ENCODE results near the gene UNC5A.

UNC5A gene

DNA sequence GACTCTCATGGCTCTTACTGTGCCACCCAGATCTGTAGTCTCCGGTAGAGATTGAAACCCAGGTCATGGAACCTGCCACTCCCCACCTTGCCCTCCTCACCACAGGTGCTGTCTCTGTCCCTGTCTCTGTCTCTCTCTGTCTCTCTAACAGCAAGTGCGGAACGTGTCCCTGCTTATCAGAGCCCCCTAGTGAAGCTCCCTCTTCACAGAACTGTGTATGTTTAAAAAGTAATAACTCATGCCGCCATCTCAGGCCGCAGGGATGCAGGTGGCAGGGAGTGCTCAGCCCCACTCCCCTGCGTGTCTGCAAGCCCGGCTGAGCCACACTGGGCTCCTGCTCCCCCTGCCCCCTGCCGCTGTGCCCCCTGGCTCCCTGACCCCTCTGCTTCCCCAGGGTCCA lies 43.8 kb downstream of the UNC5A start:
- Histone ChIP-seq H3K27me3 (ENCODE audit: control insufficient read depth, insufficient read depth, low read length) (no peaks in the 10 kb centered on the region), H3K27ac (ENCODE audit: low read length) (no peak overlapping the region), H3K4me3 (ENCODE audit: low read length) (no peak overlapping the region), H3K36me3 (ENCODE audit: control insufficient read depth, insufficient read depth, low read length) (no peaks in the 10 kb centered on the region), H3K4me1 (ENCODE audit: control insufficient read depth, insufficient read depth, low read length) (no peaks in the 10 kb centered on the region), H3K9me3 (ENCODE audit: control insufficient read depth, insufficient read depth, low read length) (no peaks in the 10 kb centered on the region)
- no CpG with 5 or more reads among the region's 8 CpGs for WGBS (ENCODE audit: insufficient coverage, insufficient read length)
- DNase-seq (ENCODE audit: low read depth, low spot score): no peak

DNA sequence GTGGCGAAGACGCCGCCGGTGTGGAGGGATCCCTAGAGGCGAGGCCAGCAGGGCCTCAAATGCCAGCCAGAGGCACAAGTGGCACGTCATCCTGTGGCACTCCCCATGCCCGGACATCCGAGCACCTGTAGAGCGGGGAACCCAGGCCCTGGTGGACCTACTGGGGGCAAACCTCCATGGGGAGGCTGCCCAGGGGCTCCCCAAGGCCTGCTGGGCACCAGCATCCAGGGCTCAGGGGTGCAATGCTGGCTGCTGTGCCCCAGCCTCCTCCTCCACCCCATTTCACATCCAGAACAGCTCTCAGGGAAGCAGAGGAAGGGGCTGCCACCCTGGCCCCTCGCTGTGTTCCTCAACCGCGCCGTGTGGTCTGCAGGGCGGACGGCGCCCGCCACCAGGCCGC lies 45.2 kb downstream of the UNC5A start:
- Histone ChIP-seq H3K27me3 (ENCODE audit: control insufficient read depth, insufficient read depth, low read length) (no peaks in the 10 kb centered on the region), H3K4me3 (ENCODE audit: low read length) (no peak overlapping the region), H3K4me1 (ENCODE audit: control insufficient read depth, insufficient read depth, low read length) (no peaks in the 10 kb centered on the region), H3K9me3 (ENCODE audit: control insufficient read depth, insufficient read depth, low read length) (no peaks in the 10 kb centered on the region), H3K36me3 (ENCODE audit: control insufficient read depth, insufficient read depth, low read length) (no peaks in the 10 kb centered on the region), H3K27ac (ENCODE audit: low read length) (no peak overlapping the region)
- WGBS (ENCODE audit: insufficient coverage, insufficient read length): no CpG with 5 or more reads among the region's 18 CpGs
- DNase-seq (ENCODE audit: low read depth, low spot score): no peak

DNA sequence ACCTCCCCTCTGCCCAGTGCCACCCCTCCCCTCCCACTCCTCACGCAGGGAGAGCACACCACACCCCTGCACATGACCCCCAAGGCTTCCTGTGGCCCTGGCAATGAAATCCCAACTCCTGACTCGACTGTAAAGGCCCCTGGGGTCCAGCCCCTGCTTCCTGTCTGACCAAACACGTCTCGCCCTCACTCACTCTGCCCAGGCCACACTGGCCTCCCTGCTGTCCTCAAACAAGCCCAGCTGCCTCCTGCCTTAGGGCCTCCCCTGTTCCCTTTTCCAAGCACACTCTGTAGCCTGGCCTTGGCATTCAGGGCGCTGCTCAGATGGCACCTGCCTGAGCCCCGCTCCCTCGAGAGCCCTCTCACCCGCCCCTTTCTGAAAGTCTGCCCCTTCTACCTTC lies 46.4 kb downstream of the UNC5A start:
- no peak for DNase-seq (ENCODE audit: low read depth, low spot score)
- WGBS (ENCODE audit: insufficient coverage, insufficient read length): no CpG with 5 or more reads among the region's 8 CpGs
- no peaks in the 10 kb centered on the region for H3K27me3 ChIP-seq (ENCODE audit: control insufficient read depth, insufficient read depth, low read length)
- H3K4me1 ChIP-seq (ENCODE audit: control insufficient read depth, insufficient read depth, low read length): no peaks in the 10 kb centered on the region
- H3K9me3 ChIP-seq (ENCODE audit: control insufficient read depth, insufficient read depth, low read length): no peaks in the 10 kb centered on the region
- H3K36me3 ChIP-seq (ENCODE audit: control insufficient read depth, insufficient read depth, low read length): no peaks in the 10 kb centered on the region
- H3K4me3 ChIP-seq (ENCODE audit: low read length): no peak overlapping the region
- H3K27ac ChIP-seq (ENCODE audit: low read length): no peak overlapping the region

DNA sequence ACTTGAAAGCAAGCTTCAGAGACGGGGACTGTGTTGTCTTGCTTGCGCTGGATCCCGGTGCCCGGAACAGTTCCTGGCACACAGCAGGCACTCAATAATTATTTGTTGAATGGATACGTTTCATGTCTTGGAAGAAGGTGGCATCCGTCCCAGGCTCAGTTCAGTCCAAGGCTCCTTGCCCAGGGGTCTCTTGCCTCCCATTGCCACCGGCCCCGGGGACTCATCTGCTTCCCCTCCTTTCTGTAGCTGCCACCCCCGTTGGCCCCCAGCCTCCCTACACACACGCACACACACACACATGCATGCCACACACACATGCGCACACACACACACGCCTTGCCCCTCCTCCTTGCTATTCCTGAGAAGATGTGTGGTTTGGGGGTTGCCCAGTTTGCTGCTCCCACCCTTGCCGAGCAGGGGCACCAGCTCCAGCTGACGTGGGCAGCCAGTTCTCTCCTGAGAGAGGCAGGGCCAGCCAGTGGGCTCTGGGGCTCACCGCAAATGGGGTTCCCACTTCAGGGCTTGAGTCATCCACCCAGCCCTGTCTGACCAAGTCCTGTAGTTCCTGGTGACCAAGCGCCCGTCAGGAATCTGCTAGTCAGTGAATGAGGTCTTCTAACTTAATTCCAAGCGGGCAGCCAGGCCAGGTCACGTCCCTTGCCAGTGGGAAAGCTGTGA lies 47.0 kb downstream of the UNC5A start:
- Histone ChIP-seq H3K36me3 (ENCODE audit: control insufficient read depth, insufficient read depth, low read length) (no peaks in the 10 kb centered on the region), H3K27me3 (ENCODE audit: control insufficient read depth, insufficient read depth, low read length) (no peaks in the 10 kb centered on the region), H3K9me3 (ENCODE audit: control insufficient read depth, insufficient read depth, low read length) (no peaks in the 10 kb centered on the region), H3K4me1 (ENCODE audit: control insufficient read depth, insufficient read depth, low read length) (peaks cover under 1% of the 10 kb centered on the region), H3K27ac (ENCODE audit: low read length) (no peak overlapping the region), H3K4me3 (ENCODE audit: low read length) (no peak overlapping the region)
- no CpG with 5 or more reads among the region's 19 CpGs for WGBS (ENCODE audit: insufficient coverage, insufficient read length)
- DNase-seq (ENCODE audit: low read depth, low spot score): no peak

DNA sequence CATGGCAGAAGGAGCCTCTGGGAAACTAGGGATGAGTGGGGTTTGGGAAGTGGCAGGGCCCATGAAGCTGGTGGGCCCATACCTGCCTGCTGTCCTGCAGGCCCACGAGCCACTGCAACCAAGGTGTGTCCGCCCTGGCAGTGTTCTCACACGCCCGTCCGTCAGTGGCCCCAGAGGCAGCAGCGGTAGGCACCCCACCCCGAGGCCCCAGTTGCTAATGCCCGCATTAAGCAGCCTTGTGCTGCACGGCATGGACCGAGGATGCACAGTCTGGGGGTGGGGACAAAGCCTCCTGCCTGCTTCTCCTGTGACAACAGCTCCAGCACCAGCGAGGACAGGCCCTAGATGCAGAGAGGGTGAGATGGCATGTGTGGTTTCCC lies 47.5 kb downstream of the UNC5A start:
- WGBS (ENCODE audit: insufficient coverage, insufficient read length): no CpG with 5 or more reads among the region's 11 CpGs
- Histone ChIP-seq H3K9me3 (ENCODE audit: control insufficient read depth, insufficient read depth, low read length) (no peaks in the 10 kb centered on the region), H3K27me3 (ENCODE audit: control insufficient read depth, insufficient read depth, low read length) (no peaks in the 10 kb centered on the region)

DNA sequence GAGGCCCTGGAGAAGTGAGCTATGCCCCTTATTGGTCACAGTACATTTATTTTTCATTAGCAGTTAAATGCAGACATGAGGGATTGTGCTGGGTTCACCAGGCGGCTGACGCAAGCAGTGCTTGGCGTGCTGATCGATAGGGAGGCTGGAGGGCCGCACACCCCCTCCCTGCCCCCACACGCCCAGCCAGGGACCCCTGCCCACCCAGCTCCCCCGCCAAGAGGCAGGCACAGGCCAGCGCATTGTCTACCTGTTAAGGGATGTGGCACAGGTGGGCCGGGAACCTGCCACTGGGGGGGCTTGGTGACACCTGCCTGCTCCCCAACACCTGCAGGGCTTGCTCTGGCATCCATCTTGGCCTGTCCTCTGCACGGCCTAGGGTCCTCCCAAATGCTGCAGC lies 49.6 kb downstream of the UNC5A start:
- Histone ChIP-seq H3K27me3 (ENCODE audit: control insufficient read depth, insufficient read depth, low read length) (no peaks in the 10 kb centered on the region), H3K27ac (ENCODE audit: low read length) (no peak overlapping the region), H3K36me3 (ENCODE audit: control insufficient read depth, insufficient read depth, low read length) (no peaks in the 10 kb centered on the region), H3K9me3 (ENCODE audit: control insufficient read depth, insufficient read depth, low read length) (no peaks in the 10 kb centered on the region), H3K4me1 (ENCODE audit: control insufficient read depth, insufficient read depth, low read length) (peaks cover 14% of the 10 kb centered on the region), H3K4me3 (ENCODE audit: low read length) (no peak overlapping the region)
- WGBS (ENCODE audit: insufficient coverage, insufficient read length): no CpG with 5 or more reads among the region's 10 CpGs
- no peak for DNase-seq (ENCODE audit: low read depth, low spot score)

More for the DNA sequence above, 47.5 kb downstream of the UNC5A start:
- peaks cover 4% of the 10 kb centered on the region for H3K4me1 ChIP-seq (ENCODE audit: control insufficient read depth, insufficient read depth, low read length)
- H3K4me3 ChIP-seq (ENCODE audit: low read length): no peak overlapping the region
- no peak for DNase-seq (ENCODE audit: low read depth, low spot score)
- no peaks in the 10 kb centered on the region for H3K36me3 ChIP-seq (ENCODE audit: control insufficient read depth, insufficient read depth, low read length)
- no peak overlapping the region for H3K27ac ChIP-seq (ENCODE audit: low read length)

DNA sequence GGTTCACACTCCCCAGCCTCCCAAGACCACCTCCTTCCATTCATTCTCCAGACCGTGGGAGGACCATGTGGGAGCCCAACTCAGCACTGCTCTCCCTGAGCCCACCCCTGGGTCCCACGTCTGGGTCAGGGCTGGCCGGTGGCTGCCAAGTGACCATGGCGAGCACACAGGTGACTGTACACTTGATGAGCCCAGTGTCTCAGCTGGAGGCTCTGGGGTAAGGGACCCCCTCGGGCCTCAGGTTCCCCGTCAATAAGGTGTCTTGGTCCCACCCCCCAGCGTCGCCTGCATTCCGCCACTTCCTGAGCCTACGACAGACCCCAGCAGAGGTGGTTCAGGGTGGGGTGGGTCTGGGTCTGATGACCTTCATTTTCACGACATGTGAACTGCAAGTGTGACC lies 50.0 kb downstream of the UNC5A start:
- Histone ChIP-seq H3K4me1 (ENCODE audit: control insufficient read depth, insufficient read depth, low read length) (peaks cover 14% of the 10 kb centered on the region), H3K4me3 (ENCODE audit: low read length) (no peak overlapping the region), H3K27ac (ENCODE audit: low read length) (no peak overlapping the region), H3K9me3 (ENCODE audit: control insufficient read depth, insufficient read depth, low read length) (no peaks in the 10 kb centered on the region), H3K36me3 (ENCODE audit: control insufficient read depth, insufficient read depth, low read length) (no peaks in the 10 kb centered on the region), H3K27me3 (ENCODE audit: control insufficient read depth, insufficient read depth, low read length) (no peaks in the 10 kb centered on the region)
- WGBS (ENCODE audit: insufficient coverage, insufficient read length): no CpG with 5 or more reads among the region's 11 CpGs
- DNase-seq (ENCODE audit: low read depth, low spot score): no peak

DNA sequence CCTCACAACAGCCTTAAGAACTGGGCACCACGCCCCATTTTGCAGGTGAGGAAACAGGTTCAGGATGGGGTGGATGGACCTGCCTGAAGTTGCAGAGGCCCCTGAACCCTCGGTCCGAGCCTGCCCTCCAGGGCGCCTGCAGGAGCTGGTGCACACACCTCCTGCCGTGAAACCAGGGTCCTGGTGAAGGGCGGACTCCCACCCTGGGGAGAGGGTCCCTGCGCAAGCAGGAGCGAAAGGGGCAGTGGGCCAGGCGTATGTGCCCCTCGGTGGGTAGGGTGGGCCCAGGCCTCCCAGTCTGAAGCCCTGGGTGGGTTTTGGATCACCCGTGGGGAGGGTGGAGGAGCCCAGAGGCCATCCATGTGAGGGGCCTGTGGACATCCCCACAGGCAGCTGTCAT lies 50.9 kb downstream of the UNC5A start:
- H3K27me3 ChIP-seq (ENCODE audit: control insufficient read depth, insufficient read depth, low read length): no peaks in the 10 kb centered on the region
- no CpG with 5 or more reads among the region's 11 CpGs for WGBS (ENCODE audit: insufficient coverage, insufficient read length)
- H3K4me1 ChIP-seq (ENCODE audit: control insufficient read depth, insufficient read depth, low read length): peaks cover 14% of the 10 kb centered on the region
- no peaks in the 10 kb centered on the region for H3K9me3 ChIP-seq (ENCODE audit: control insufficient read depth, insufficient read depth, low read length)
- no peak for DNase-seq (ENCODE audit: low read depth, low spot score)
- no peak overlapping the region for H3K27ac ChIP-seq (ENCODE audit: low read length)
- H3K36me3 ChIP-seq (ENCODE audit: control insufficient read depth, insufficient read depth, low read length): no peaks in the 10 kb centered on the region
- H3K4me3 ChIP-seq (ENCODE audit: low read length): no peak overlapping the region

DNA sequence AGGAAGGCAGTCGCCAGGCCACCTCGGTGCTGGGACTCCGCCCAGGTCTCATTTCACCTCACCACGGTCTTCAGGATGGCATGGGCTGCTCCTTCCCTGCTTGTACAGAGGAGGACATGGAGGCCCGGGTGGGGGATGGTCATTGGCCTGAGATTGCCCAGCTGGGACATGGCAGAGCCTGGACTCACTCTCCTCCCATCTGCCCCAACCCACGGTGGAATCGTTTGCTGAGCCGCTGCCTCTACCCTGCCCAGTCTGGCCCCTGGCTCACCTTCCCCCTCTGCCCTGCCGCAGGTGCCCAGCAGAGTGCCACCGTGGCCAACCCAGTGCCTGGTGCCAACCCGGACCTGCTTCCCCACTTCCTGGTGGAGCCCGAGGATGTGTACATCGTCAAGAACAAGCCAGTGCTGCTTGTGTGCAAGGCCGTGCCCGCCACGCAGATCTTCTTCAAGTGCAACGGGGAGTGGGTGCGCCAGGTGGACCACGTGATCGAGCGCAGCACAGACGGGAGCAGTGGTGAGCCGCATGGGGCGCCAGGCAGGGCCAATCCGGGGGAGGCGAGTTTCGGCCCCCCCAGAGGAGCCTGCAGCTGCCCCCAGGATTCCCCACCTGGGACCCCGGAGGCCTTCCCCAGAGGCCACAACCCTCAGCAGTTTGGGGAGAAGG lies 52.1 kb downstream of the UNC5A start:
- H3K9me3 ChIP-seq (ENCODE audit: control insufficient read depth, insufficient read depth, low read length): no peaks in the 10 kb centered on the region
- no peaks in the 10 kb centered on the region for H3K36me3 ChIP-seq (ENCODE audit: control insufficient read depth, insufficient read depth, low read length)
- no peaks in the 10 kb centered on the region for H3K27me3 ChIP-seq (ENCODE audit: control insufficient read depth, insufficient read depth, low read length)
- H3K27ac ChIP-seq (ENCODE audit: low read length): no peak overlapping the region
- peaks cover 15% of the 10 kb centered on the region for H3K4me1 ChIP-seq (ENCODE audit: control insufficient read depth, insufficient read depth, low read length)
- no peak overlapping the region for H3K4me3 ChIP-seq (ENCODE audit: low read length)
- no peak for DNase-seq (ENCODE audit: low read depth, low spot score)
- no CpG with 5 or more reads among the region's 28 CpGs for WGBS (ENCODE audit: insufficient coverage, insufficient read length)

DNA sequence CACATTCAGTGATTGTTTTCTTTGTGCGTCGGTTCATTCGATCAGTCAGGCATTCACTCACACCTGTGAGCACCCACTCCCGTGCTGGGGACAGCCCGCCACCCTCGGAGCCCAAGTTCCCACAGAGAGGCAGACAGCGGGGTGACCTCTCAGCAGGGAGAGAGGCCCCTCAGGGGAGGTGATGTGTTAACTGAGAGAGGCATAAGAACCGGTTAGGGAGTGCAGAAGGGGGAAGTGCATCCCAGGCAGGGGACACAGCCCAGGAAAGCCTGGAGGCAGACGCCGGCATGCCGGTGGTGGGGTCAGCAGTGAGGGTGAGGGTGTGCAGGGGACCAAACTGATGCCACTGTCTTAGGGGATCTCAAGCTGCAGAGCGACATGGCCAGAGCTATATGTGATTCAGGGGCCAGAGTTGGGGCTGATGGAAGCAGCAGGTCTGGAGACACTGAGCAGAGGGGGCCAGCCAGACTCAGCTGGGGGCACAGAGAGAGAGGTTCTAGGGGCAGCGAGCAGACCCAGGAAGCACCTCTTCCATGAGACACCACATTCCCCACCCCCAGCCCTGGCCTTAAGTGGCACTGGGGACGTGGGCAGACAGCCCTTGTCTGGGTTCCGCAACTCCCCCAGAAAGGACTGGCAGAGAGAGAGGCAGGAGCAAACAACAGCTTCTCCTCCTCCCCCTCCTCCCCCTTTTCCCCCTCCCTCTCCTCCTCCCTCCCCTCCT lies 52.8 kb downstream of the UNC5A start:
- H3K9me3 ChIP-seq (ENCODE audit: control insufficient read depth, insufficient read depth, low read length): no peaks in the 10 kb centered on the region
- no peak overlapping the region for H3K4me3 ChIP-seq (ENCODE audit: low read length)
- no peak overlapping the region for H3K27ac ChIP-seq (ENCODE audit: low read length)
- H3K27me3 ChIP-seq (ENCODE audit: control insufficient read depth, insufficient read depth, low read length): no peaks in the 10 kb centered on the region
- DNase-seq (ENCODE audit: low read depth, low spot score): no peak
- H3K4me1 ChIP-seq (ENCODE audit: control insufficient read depth, insufficient read depth, low read length): peaks cover 15% of the 10 kb centered on the region
- no peaks in the 10 kb centered on the region for H3K36me3 ChIP-seq (ENCODE audit: control insufficient read depth, insufficient read depth, low read length)
- no CpG with 5 or more reads among the region's 15 CpGs for WGBS (ENCODE audit: insufficient coverage, insufficient read length)

All from iPS DF 6.9 (cell line).